ENCODE data around the gene DCTN3.

DCTN3 gene

DNA sequence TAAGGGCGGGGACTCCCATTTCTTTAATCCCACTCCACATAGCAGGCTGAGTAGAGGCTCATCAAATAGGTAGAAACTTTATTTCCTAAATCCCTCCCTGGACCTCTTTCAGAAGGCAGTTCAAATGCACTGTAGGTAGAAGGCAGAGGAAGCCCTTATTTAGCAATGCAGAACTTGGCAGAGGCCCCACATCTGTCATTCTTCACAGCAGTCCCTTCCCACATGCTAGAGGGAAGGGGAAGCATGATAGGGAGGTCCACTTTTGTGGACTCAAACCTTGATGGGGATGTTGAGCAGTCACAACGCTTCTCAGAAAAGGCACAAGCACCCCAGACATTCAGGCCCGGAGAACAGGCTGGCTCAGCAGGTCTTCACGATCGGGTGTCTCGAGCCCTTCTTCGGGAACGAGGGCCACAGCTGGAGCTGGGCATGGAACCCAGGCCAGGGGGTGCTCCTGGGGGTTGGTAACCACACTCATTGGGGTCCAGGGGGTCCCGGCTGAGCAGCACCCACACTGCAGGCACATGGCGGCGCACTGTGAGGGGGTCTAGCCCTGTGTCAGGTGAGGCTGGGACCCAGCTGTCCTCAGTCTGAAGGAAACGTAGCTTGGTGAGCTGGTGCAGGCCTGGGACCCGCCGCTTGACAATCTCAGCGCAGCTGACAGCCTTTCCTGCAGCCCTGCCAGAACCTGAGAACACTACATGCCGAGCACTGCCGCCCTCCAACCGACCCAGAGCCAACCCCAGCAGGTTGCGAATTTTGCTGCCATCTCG is 9.7 kb downstream of the DCTN3 start:
- Histone ChIP-seq H3K36me3 (ENCODE audit: control insufficient read depth, insufficient read depth, low read length) (peaks cover 9% of the 10 kb centered on the region), H3K4me3 (replicated peaks; ENCODE audit: low read depth, low read length) (peak overlapping the region; percentile 80), H3K27me3 (replicated peaks; ENCODE audit: control insufficient read depth, insufficient read depth, low read length) (no peaks in the 10 kb centered on the region)
- DNase-seq (ENCODE audit: extremely low read depth, insufficient read length) = no peak
- TF ChIP-seq, protein P1, sequence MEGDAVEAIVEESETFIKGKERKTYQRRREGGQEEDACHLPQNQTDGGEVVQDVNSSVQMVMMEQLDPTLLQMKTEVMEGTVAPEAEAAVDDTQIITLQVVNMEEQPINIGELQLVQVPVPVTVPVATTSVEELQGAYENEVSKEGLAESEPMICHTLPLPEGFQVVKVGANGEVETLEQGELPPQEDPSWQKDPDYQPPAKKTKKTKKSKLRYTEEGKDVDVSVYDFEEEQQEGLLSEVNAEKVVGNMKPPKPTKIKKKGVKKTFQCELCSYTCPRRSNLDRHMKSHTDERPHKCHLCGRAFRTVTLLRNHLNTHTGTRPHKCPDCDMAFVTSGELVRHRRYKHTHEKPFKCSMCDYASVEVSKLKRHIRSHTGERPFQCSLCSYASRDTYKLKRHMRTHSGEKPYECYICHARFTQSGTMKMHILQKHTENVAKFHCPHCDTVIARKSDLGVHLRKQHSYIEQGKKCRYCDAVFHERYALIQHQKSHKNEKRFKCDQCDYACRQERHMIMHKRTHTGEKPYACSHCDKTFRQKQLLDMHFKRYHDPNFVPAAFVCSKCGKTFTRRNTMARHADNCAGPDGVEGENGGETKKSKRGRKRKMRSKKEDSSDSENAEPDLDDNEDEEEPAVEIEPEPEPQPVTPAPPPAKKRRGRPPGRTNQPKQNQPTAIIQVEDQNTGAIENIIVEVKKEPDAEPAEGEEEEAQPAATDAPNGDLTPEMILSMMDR (IDR thresholded peaks at IDR 0.05; ENCODE audit: insufficient read depth, low read length, poor library complexity, severe bottlenecking) = no peak

DNA sequence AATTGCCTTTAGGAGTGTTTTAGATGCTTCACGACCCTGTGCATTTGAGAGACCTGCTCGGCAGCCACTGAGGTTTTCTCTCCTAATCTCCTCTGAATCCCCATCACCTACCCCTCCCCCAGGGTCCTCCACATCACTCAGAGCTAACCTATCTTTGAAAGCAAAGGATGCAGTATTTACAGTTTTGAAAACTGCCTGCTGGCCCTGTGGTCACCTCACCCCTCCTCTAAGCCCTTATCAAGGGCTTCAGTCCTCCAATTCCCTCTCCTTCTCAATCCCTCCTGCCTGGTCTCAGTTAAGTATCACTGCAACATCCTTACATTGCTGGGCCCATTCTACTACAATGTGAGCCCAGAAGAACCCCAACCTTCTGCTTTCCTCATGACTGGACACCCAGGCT is 13.0 kb downstream of the DCTN3 start:
- TF ChIP-seq, protein P1 (IDR thresholded peaks at IDR 0.05; ENCODE audit: insufficient read depth, low read length, poor library complexity, severe bottlenecking) = no peak
- no peak overlapping the region for H3K4me3 ChIP-seq (replicated peaks; ENCODE audit: low read depth, low read length)
- no peak for DNase-seq (ENCODE audit: extremely low read depth, insufficient read length)
- peaks cover 2% of the 10 kb centered on the region; the same call in 1 of the 2 replicates for H3K36me3 ChIP-seq (ENCODE audit: control insufficient read depth, insufficient read depth, low read length)
- H3K27me3 ChIP-seq (replicated peaks; ENCODE audit: control insufficient read depth, insufficient read depth, low read length) = no peaks in the 10 kb centered on the region; the same call in 1 of the 2 replicates

DNA sequence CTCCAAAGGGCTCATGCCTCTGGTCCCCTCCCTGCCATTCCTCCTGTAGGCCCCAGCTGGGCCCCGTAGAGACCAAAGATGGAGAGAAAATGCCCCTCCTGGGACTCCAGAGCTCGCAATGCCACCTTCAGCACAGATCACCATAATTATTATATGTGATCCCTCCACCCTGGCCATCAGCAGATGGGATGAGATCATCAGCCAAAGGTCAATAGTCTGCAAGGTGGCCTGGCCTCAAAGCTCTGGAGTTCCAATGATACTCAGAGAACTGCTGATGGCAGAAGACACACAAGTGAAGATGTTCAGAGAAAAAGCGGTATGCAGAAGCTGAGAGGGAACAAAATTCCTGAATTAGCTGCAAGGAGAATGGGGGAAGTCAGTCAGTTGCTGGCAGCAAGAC is 13.4 kb downstream of the DCTN3 start:
- TF ChIP-seq, protein P1 (IDR thresholded peaks at IDR 0.05; ENCODE audit: insufficient read depth, low read length, poor library complexity, severe bottlenecking) = no peak
- Histone ChIP-seq H3K36me3 (ENCODE audit: control insufficient read depth, insufficient read depth, low read length) (peaks cover 2% of the 10 kb centered on the region; the same call in 1 of the 2 replicates), H3K4me3 (replicated peaks; ENCODE audit: low read depth, low read length) (no peak overlapping the region), H3K27me3 (replicated peaks; ENCODE audit: control insufficient read depth, insufficient read depth, low read length) (no peaks in the 10 kb centered on the region; the same call in none of the 2 replicates)
- DNase-seq (ENCODE audit: extremely low read depth, insufficient read length) = no peak

DNA sequence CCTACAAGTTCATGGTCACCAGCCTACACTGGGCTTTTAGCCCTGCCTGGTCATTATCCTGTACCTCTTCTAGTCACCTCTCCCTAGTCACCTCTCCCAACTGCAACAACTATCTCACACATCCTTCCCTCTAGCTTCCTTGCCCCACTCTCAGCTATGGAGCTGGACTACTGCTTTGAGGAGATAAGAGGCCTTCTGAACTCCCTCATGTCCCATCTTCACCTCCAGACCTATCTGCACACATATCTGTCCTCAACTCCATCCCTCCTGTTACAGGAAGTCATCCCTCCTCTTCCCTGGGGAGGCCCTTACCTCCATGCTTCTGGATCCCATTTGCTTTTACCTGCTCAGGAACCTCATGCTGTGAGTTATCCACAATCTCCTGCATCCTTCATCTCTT is 14.1 kb downstream of the DCTN3 start:
- Histone ChIP-seq H3K27me3 (replicated peaks; ENCODE audit: control insufficient read depth, insufficient read depth, low read length) (no peaks in the 10 kb centered on the region; the same call in none of the 2 replicates), H3K4me3 (replicated peaks; ENCODE audit: low read depth, low read length) (no peak overlapping the region), H3K36me3 (ENCODE audit: control insufficient read depth, insufficient read depth, low read length) (peaks cover 2% of the 10 kb centered on the region; the same call in 1 of the 2 replicates)
- TF ChIP-seq, protein P1 (IDR thresholded peaks at IDR 0.05; ENCODE audit: insufficient read depth, low read length, poor library complexity, severe bottlenecking) = no peak
- DNase-seq (ENCODE audit: extremely low read depth, insufficient read length) = no peak

DNA sequence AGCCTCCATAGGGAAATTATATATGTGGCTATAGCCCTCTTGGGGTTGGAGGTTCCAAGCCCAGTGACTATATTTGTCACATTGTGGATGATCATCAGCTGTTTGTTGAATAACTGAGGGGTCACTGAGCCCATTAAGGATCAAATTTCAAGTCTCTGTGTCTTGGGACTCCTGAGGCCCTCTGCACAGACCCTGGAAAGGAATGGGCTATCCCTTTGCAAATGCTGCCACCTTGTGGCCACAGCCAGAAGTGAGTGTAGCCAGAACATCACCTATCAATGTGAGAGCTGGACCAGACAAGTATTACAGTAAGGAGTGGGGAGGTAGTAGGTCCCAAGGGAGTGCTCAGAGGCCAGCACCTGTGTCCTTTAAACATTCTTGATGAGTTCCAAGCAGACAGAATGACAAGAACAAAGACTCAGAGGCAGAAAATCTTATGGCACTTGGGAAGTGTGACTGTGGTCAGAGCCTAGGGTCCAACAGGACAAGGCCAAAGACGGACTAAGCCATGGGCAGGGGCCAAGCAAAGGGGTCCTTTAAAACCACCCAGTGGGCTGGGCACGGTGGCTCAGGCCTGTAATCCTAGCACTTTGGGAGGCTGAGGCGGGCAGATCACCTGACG is 16.6 kb downstream of the DCTN3 start:
- Histone ChIP-seq H3K36me3 (ENCODE audit: control insufficient read depth, insufficient read depth, low read length) (no peaks in the 10 kb centered on the region), H3K27me3 (replicated peaks; ENCODE audit: control insufficient read depth, insufficient read depth, low read length) (peaks cover 1% of the 10 kb centered on the region), H3K4me3 (replicated peaks; ENCODE audit: low read depth, low read length) (no peak overlapping the region)
- no peak for DNase-seq (ENCODE audit: extremely low read depth, insufficient read length)
- TF ChIP-seq, protein P1 (IDR thresholded peaks at IDR 0.05; ENCODE audit: insufficient read depth, low read length, poor library complexity, severe bottlenecking) = peak; percentile 83
